Anterior cingulate cortex (tissue), 58 donors: ENCODE results near the gene PFN4.
A peak's percentile ranks its signal among the peaks of the same experiment; 100 is the strongest.
"Not testable (repeated sequence)": the region's sequence is repeated elsewhere in the genome, so short reads cannot be mapped to it uniquely, and the experiment has no call there.

ENCODE experiments used
- DNase-seq, 58 donors: peaks; one replicate each; lab custom pipeline; 2025; lab: John Stamatoyannopoulos, UW

Gene PFN4

DNA sequence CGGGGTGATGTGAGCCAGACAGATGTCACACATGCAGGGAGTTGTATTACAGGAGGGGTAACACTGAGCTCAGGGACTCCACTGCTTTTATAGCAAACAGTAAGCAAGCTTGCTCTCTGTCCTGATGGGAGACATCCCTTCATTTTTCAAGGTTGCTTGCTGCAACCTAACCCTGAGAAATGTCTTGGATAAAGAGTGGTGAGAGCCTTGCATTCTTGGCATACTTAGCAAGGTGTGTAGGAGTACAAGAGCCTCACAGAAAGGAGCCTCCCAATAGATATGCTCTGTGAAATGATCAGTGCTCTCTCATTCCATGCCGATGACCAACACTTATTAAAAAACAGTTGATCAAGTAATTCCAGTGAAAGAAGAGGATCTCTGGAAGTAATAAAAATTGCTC is 8.1 kb downstream of the PFN4 start:
- no peak for DNase-seq

DNA sequence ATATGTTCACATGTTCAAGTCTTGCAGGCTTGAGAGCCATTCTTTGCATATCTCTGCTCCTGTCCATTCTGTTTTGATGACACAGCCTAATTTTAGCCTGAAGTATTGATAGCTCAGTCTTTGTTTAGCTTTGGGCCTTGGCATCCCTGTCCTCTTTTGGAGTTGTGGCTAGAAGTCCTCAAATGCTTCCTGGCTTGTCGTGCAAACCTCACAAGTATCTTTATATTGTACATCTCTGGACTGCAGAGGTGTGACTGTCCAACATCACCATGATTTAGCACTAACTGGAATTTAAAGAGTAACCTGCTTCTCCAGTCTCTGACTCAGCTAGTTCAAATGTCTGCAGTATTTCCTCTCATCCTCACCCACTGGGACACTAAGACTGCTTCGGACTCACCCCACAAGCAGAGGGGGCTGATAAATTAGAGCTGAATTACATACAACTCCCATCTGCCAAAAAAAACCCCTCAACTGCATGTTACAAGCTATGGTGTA is 11.7 kb downstream of the PFN4 start:
- DNase-seq, result no peak

DNA sequence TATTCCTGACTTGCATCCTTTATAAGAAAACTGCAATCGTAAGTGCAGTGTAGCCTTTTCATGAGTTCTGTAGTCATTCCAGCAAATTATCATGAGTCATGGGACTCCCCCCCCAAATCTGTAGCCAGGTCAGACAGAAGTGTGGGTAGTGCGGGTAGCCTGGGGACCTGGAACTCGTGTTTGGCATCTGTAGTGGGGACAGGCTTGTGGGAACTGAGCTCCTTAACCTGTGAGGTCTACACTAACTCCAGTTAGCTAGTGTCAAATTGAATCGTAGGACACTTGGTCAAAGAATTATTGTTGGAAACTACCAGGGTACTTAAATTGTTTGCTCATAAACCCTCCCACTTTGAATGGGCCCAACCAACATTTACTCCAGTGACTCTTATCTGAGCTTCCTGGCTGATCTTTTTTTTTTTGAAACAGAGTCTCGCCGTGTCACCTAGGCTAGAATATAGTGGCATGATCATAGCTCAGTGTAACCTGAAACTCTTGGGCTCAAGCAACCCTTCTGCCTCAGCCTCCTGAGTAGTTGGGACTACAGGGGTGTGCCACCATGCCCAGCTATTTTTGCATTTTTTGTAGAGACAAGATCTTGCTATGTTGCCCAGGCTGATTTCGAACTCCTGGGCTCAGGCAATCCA is 12.4 kb downstream of the PFN4 start:
- DNase-seq, result no peak

DNA sequence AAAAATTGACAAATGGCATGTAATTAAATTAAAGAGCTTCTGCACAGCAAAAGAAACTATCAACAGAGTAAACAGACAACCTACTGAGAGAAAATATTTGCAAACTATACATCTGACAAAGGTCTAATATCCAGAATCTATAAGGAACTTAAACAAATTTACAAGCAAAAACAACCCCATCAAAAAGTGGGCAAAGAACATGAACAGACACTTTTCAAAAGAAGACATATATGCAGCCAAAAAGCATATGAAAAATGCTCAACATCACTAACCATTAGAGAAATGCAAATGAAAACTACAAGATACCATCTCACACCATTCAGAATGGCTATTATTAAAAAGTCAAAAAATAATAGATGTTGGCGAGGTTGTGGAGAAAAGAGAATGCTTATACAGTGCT is 13.7 kb downstream of the PFN4 start:
- DNase-seq, result not testable (repeated sequence)

DNA sequence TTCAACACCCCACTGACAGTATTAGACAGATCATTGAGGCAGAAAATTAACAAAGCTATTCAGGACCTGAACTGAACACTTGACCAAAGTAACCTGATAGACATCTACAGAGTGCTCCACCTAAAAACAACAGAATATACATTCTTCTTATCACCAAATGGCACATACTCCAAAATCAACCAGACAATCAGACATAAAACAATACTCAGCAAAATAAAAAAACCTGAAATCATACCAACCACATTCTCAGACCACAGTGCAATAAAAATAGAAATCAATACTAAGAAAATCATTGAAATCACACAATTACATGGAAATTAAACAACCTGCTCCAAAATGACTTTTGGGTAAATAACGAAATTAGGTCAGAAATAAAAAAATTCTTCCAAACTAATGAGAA is 15.8 kb downstream of the PFN4 start:
- no peak for DNase-seq

DNA sequence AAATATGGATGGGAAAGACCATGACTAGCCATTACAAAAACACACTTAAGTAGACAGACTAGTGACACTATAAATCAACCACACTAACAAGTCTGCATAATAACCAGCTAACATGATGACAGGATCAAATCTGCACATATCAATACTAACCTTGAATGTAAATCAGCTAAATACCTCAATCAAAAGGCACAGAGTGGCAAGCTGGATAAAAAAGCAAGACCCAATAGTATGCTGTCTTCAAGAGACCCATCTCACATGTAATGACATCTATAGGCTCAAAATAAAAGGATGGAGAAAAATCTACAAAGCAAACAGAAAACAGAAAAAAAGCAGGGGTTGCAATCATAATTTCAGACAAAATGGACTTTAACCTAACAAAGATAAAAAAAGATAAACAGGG is 16.3 kb downstream of the PFN4 start:
- DNase-seq, result no peak

DNA sequence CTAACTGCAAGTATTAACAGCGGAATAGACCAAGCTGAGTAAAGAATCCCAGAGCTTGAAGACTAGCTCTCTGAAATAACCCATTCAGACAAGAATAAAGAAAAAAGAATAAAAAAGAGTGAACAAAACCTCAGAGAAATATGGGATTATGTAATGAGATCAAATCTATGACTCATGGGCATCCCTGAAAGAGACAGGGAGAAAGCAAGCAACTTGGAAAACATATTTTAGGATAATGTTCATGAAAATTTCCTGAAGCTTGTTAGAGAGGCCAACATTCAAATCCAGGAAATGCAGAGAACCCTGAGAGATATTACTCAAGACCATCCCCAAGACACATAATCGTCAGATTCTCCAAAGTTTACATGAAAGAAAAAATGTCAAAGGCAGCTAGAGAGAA is 17.3 kb downstream of the PFN4 start:
- no peak for DNase-seq

DNA sequence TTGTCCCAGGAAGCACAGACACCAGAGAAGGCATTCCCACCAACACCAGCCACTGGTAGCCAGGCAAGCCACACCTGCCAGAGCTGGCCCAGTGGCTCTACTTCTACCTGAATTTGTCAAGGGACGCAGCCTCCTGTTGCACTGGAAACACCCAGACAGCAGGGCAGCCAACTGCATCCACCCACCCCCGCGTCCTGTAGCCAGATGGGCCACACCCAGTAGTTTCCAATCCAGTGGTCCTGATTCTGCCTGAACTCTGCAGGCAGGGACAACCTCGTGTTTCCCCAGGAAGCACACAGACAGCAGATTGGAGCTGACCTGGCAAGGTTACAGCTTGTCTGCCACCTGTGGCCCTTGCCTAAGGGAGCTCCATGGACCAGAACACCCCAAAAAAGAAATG is 18.2 kb downstream of the PFN4 start:
- no peak for DNase-seq

DNA sequence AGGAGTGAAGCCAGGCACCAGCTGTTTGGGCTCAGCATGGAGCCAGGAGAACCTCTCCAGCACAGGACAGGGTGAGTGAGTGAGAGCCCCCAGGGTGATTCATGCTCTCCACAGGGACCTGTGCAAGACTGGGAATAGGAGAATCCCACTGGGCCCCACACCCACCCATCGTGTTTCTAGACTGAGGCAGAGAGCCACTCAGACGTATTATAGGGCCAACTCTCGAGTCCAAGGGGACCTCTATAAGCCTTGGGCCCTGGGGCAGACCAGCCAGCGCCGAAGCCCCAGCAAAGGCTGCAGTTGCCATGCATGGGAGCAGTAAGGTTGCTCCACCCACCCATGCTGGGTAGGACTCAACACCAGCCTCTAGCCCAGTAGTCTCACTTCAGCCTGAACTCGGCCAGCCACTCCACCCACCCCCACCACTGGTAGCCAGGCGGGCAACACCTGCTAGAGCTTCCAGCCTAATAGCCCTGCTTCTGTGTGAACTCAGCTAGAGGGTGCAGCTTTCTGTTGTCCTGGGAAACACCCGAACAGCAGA is 19.0 kb downstream of the PFN4 start:
- DNase-seq, result no peak

DNA sequence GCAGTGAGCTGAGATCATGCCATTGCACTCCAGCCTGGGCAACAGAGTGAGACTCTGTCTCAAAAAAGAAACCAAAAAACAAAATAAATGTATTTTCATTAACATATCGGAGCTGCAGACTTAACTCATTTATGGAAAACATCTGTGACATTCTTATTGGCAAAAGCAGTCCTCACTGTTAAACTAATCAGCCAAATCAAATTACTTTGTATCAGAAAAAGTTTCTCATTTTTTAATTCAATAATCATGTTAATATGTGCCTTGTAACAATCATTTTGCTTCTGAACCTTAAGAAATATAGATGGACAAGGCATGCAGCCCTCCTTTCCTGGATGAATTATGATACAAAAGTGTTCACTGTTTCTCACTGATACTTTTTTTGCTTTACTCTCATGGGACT is 20.5 kb downstream of the PFN4 start:
- DNase-seq, result no peak

DNA sequence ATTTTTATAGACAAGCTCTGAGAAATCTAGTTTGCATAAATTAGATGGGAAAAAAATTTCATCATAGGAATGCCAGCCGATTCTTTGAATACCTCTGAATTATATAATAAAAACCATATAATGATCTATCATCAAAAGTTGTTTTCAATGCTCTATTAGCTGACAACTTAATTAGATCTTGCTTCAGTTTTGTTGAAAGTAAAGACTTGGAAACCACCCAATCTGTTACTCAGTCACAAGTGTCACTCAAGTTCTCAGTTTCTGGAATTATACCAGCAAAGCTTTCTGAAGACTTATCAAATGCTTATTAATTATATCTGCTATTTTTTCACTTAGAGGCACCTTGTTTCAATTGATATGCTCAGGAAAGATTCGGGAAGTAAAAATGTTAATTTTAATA is 21.1 kb downstream of the PFN4 start:
- no peak for DNase-seq

DNA sequence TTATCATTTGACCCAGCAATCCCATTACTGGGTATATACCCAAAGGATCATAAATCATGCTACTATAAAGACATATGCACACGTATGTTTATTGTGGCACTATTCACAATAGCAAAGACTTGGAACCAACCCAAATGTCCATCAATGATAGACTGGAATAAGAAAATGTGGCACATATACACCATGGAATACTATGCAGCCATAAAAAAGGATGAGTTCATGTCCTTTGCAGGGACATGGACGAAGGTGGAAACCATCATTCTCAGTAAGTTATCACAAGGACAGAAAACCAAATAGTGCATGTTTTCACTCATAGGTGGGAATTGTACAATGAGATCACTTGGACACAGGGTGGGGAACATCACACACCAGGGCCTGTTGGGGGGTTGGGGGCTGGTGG is 22.4 kb downstream of the PFN4 start:
- not testable (repeated sequence) for DNase-seq

DNA sequence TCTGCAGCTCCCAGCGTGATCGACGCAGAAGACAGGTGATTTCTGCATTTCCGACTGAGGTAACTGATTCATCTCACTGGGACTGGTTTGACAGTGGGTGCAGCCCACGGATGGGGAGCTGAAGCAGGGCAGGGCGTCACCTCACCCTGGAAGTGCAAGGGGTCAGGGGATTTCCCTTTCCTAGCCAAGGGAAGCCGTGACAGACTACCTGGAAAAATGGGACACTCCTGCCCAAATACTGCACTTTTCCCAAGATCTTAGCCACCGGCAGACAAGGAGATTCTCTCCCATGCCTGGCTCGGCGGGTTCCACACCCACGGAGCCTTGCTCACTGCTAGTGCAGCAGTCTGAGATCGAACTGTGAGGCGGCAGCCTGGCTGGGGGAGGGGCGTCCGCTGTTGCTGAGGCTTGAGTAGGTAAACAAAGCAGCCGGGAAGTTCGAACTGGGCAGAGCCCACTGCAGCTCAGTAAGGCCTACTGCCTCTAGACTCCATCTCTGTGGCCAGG is 27.9 kb downstream of the PFN4 start:
- not testable (repeated sequence) for DNase-seq

DNA sequence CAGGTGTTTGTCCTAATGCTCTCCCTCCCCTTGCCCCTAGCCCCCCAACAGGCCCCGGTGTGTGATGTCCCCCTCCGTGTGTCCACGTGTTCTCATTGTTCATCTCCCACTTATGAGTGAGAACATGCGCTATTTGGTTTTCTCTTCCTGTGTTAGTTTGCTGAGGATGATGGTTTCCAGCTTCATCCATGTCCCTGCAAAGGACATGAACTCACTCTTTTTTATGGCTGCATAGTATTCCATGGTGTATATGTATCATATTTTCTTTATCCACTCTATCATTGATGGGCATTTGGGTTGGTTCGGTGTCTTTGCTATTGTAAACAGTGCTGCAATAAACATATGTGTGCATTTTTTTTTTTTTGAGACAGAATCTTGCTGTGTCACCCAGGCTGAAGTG is 29.9 kb downstream of the PFN4 start:
- not testable (repeated sequence) for DNase-seq

DNA sequence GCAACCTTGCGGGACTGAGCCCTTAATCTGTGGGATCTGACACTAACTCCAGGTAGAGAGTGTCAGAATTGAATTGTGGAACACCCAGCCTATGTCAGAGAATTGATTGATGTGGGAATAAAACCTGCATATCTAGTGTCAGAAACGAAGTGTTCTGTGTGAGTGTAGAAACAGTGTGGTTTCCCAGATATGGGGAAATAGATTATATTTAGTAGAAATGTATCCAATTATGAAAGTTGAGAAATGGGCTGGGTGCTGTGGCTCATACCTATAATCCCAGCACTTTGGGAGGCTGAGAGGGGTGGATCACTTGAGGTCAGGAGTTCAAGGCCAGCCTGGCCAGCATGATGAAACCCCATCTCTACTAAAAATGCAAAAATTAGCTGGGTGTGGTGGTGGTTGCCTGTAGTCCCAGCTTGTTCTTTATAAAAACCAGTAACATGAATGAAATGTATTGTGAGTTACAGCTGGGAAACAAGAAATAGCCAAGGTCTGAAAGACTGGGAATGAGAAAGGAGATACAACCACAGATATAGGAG is 34.2 kb downstream of the PFN4 start:
- no peak for DNase-seq

DNA sequence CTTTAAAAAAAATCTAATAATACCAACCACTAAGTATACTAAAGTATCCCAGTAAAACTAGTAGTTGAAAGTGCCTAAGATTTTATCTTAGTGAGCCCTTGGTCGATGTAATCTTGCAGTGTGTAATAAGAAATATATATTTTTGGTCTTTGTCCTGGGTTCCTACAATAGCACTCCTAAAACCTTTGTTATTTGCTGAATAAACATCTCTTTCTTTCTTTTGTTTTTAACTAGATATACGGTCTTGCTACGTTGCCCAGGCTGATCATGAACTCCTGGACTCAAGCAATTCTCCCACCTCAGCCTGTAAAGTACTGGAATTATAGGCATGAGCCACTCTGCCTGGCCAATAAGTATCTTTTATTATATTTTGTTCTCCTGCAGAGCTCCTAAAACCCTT is 36.1 kb downstream of the PFN4 start:
- DNase-seq, result no peak

DNA sequence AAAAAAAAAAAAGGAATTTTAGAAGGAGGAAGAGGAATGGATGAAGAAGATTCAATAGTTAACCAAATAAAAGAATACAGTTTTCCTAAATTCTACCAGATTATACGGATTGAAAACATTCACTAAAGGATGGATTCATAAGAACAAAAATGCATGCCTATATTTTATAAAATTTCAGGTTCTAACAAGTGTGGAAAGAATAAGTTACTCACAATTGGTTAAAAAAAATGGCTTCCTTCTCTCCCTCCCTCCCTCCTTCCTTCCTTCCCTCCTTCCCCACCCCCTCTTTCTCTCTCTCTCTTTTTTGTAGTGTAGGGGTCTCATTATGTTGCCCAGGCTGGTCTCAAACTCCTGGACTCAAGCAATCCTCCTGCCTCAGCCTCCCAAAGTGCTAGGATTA is 36.9 kb downstream of the PFN4 start:
- no peak for DNase-seq

DNA sequence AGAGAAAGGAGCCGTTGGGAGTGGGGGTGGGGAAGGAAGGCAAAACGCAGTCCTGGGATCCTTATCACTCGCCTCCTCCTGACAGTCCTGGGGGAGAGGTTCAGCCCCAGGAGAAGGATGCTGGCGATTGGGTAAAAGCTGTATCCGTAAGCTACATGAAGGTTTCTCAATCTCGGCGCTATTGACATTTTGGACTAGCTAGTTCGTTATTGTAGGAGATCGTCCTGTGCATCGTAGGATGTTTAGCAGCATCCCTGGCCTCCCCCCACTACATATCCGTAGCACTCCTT is 38.0 kb downstream of the PFN4 start:
- DNase-seq, result no peak

DNA sequence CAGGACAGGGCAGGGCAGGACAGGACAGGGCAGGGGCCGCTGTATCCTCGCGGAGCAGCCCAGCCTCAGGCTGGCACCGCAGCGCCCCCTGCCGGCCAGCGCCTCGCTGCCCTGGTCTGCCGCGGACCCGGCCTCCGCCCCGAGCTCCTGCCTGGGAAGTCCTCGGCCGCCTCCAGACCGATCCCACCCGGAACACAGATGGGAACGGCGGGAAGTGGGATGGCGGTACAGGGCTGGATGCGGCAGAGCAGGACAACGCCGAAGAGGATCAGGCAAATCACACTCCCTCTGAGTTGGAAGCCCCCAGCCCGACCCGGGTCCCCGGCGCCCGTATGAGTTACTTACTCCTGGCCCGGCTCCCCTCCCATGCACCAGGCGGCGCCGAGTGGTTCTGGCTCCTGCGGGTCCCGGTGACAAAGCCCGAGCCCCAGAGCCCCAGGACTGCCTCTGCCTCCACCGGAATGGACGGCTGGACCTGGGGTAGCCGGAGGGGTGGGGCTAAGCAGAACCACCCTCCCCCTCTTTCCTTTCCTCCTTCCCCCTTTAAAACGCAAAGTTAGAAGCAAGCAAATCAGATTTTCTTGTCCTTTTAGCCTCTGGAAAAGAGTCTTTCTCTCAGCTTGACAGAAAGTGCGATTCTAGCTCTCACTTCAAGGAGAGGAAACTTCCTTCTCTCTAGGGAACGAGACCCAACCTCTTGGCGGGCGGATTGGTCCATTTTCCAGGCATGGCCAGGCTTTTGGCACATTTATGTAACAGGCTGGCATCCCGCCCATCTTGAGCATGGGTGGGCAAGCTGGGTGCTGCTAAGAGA is 38.5 kb downstream of the PFN4 start, which contains the start of gene TP53I3:
TP53I3 (minus strand) TSS at position 449 of the 814 bp plus-strand sequence. CDS start 508 bp downstream, outside the sequence.
- DNase-seq, result peak in 57 of 58 donors; percentile 13 to 87 (median 71)

DNA sequence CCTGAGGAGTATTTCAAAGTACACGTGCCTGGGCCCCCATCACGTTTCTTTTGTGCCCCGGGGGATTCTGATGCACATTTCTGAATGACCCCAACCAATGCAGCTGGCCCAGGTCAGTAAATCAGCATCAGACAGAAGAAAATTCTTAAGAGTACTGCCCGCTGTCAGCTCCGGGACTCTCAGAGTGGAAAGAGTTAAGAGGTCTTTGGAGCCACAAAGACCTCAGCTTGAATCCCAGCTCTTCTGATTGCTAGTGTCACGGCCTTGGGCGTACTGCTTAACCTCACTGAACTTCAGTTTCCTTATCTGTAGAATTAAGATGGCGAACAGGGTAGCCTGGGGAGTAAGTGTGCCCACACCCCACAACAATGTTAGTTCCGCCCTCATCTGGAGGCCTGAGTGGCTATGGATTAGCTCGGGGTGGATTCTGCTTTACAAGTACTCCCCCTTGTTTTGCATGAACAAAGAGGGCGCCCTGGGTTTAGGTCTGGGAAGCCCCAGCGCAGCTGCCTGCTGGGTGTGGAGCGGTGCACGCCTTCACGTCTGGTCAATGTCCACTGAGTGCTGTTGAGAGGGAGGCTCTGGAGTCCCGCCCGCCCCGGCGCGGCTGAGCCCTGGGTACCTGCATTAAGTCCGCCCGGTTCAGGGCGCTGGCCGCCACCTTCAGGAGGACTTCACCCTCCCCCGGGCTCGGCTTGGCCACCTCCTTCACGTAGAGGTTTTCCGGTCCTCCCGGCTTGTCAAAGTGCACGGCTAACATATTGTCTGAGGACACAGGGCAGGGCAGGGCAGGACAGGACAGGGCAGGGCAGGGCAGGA is 39.4 kb downstream of the PFN4 start:
- DNase-seq, result peak in 12 of 58 donors; percentile 14 to 78 (median 57)
